C4-2B (cell line): ENCODE measurements around the gene C2CD3.

Experiments
- CTCF ChIP-seq: fragments of 450-650 bp; conservative IDR thresholded peaks from 2 replicates; pipeline ENCODE4 v1.5.1; 2017; ENCODE audit warnings: mild to moderate bottlenecking
- ZFX ChIP-seq: fragments of 450-650 bp; IDR thresholded peaks from 2 replicates; pipeline ENCODE4 v1.6.1; 2017

- TF ChIP-seq CTCF (no peak), ZFX (no peak)
Measured at GRCh38 chr11:74070723-74071492, 99.9 kb downstream of the C2CD3 start.
